GM12878 (cell line): ENCODE data around the gene ARHGEF6. TPM values are rescaled to one million over a fixed set of nuclear protein-coding genes. Genes with fewer than 3 reads are reported as not detected.

Source experiments
- ATAC-seq: fragments of 200-7000 bp; cut with Tn5 transposase; 3 replicates; pipeline ENCODE4 v1.9.1; 2020; ENCODE audit warnings: mild to moderate bottlenecking, moderate library complexity
- BruUV-seq: library from RNA; stranded (reverse); fragments of 400-500 nt; replicated peaks from 2 replicates; lab custom pipeline; 2021; lab: Mats Ljungman, UMichigan
- CTCF ChIA-PET: fragments of 300-600 bp; sonication (Branson Sonifier 250); formaldehyde crosslinking; extraction: SDS; loops from one replicate; lab custom pipeline; 2021; ENCODE audit warnings: inconsistent platforms; lab: Yijun Ruan, JAX
- POLR2A ChIA-PET: fragments of 350-600 bp; formaldehyde crosslinking; extraction: SDS; loops from one replicate; lab custom pipeline; 2021; ENCODE audit warnings: inconsistent platforms; lab: Charles Lee
- RAD21 ChIA-PET: fragments of 300-600 bp; sonication (Branson Sonifier 250); formaldehyde crosslinking; loops from one replicate; lab custom pipeline; 2023; ENCODE audit warnings: antibody characterized with exemption; ENCODE audit not compliant: unreplicated experiment; lab: Charles Lee
- SMC1A ChIA-PET: fragments of 300-600 bp; sonication (Branson Sonifier 250); formaldehyde crosslinking; loops from one replicate; lab custom pipeline; 2023; ENCODE audit not compliant: unreplicated experiment, uncharacterized antibody; lab: Charles Lee
- DNase-seq: peaks from one replicate; pipeline ENCODE4 v3.0.0-alpha.2; 2011; ENCODE audit warnings: low read depth, low spot score
- FAIRE-seq: peaks from 3 replicates; lab custom pipeline; 2011; peaks lifted over from hg19 to GRCh38; lab: Jason Lieb, UNC
- H2AFZ ChIP-seq: 2 replicates; pipeline ENCODE4 v1.6.0; 2011; ENCODE audit warnings: low read depth, low read length, control low read depth; ENCODE audit not compliant: control insufficient read depth
- H3K27ac ChIP-seq: 2 replicates; pipeline ENCODE4 v1.5.1; 2011; ENCODE audit warnings: control low read depth; ENCODE audit not compliant: control insufficient read depth, insufficient read depth
- H3K27me3 ChIP-seq, 2 experiments: replicated peaks in 1 of 2; 2 replicates each; pipeline versions ENCODE4 v1.6.0 to v1.6.1; 2011; ENCODE audit warnings: low read length in 1 of 2; ENCODE audit not compliant: control insufficient read depth in 2 of 2, insufficient read depth in 2 of 2
- H3K36me3 ChIP-seq, 2 experiments: 2 replicates each; pipeline ENCODE4 v1.5.1; 2011; ENCODE audit warnings: low read length in 1 of 2; ENCODE audit not compliant: control insufficient read depth in 2 of 2, insufficient read depth in 2 of 2
- H3K4me1 ChIP-seq: 2 replicates; pipeline ENCODE4 v1.6.1; 2011; ENCODE audit warnings: mild to moderate bottlenecking, low read length, moderate library complexity, mixed read lengths; ENCODE audit not compliant: control insufficient read depth, insufficient read depth
- H3K4me2 ChIP-seq: 2 replicates; pipeline ENCODE4 v1.6.0; 2011; ENCODE audit warnings: control low read depth; ENCODE audit not compliant: control insufficient read depth, insufficient read depth
- H3K4me3 ChIP-seq: fragments of 200-600 bp; sonication (generic); 2 replicates; pipeline ENCODE4 v1.5.1; 2016
- H3K79me2 ChIP-seq: 2 replicates; pipeline ENCODE4 v1.6.0; 2011; ENCODE audit warnings: low read length; ENCODE audit not compliant: control insufficient read depth, insufficient read depth
- H3K9ac ChIP-seq: 2 replicates; pipeline ENCODE4 v1.8.0; 2011; ENCODE audit warnings: low read length, control low read depth, mixed read lengths; ENCODE audit not compliant: control insufficient read depth, insufficient read depth
- H3K9me3 ChIP-seq: replicated peaks from 3 replicates; pipeline ENCODE4 v1.5.1; 2011; ENCODE audit warnings: mild to moderate bottlenecking, low read length; ENCODE audit not compliant: control insufficient read depth, insufficient read depth
- H4K20me1 ChIP-seq: 2 replicates; pipeline ENCODE4 v1.6.0; 2011; ENCODE audit not compliant: control insufficient read depth, insufficient read depth
- ASH2L ChIP-seq: fragments of 300-600, 200-600 bp; sonication (generic); IDR thresholded peaks from 2 replicates; pipeline ENCODE4 v1.6.1; 2017; ENCODE audit warnings: low read depth, mild to moderate bottlenecking, borderline replicate concordance
- CEBPB ChIP-seq, 2 experiments: fragments of 150-350 bp in 1 of 2; IDR thresholded peaks; 2 replicates each; pipeline ENCODE4 v1.6.1; 2012 to 2014; ENCODE audit warnings: low read depth in 2 of 2, low read length in 2 of 2, borderline replicate concordance in 1 of 2, inconsistent platforms in 1 of 2
- MEF2A ChIP-seq: IDR thresholded peaks from 2 replicates; pipeline ENCODE4 v1.6.1; 2011; ENCODE audit warnings: low read depth, mild to moderate bottlenecking, low read length, moderate library complexity; ENCODE audit not compliant: insufficient read depth
- MYC ChIP-seq: IDR thresholded peaks from 2 replicates; pipeline ENCODE4 v1.6.1; 2011; ENCODE audit warnings: mild to moderate bottlenecking, low read length, moderate library complexity, inconsistent platforms; ENCODE audit not compliant: insufficient read depth, insufficient replicate concordance, insufficient read length, severe bottlenecking
- NR2C2 ChIP-seq: IDR thresholded peaks from 2 replicates; pipeline ENCODE4 v1.6.1; 2011; ENCODE audit warnings: borderline replicate concordance, low read depth; ENCODE audit not compliant: control insufficient read depth, insufficient read length
- PAX5 ChIP-seq: IDR thresholded peaks from 2 replicates; pipeline ENCODE4 v1.6.1; 2011; ENCODE audit warnings: low read depth, low read length, borderline replicate concordance
- POLR2AphosphoS2 ChIP-seq: IDR thresholded peaks from 2 replicates; pipeline ENCODE4 v1.6.1; 2011; ENCODE audit warnings: low read depth, mild to moderate bottlenecking, low read length, improper control_type of control experiment, moderate library complexity
- RUNX3 ChIP-seq: IDR thresholded peaks from 2 replicates; pipeline ENCODE4 v1.6.1; 2012; ENCODE audit warnings: low read length, inconsistent platforms
- SMAD1 ChIP-seq: fragments of 450-650 bp; IDR thresholded peaks from 2 replicates; pipeline ENCODE4 v1.6.1; 2018; ENCODE audit warnings: mild to moderate bottlenecking, low read depth; ENCODE audit not compliant: partially characterized antibody
- SMC3 ChIP-seq: IDR thresholded peaks from 2 replicates; pipeline ENCODE4 v1.6.1; 2011; ENCODE audit warnings: low read length, improper control_type of control experiment, borderline replicate concordance
- TCF12 ChIP-seq: IDR thresholded peaks from 2 replicates; pipeline ENCODE4 v1.6.1; 2011; ENCODE audit warnings: low read depth, mild to moderate bottlenecking, low read length
- WGBS: methylation state at CpG from one replicate; pipeline ENCODE4 v1.1.6; 2016; ENCODE audit warnings: low lambda C conversion rate; ENCODE audit not compliant: insufficient replicate concordance, insufficient coverage; ENCODE audit errors: missing lambda C conversion rate; 5-methylcytosine and 5-hydroxymethylcytosine counted together
- in situ Hi-C: fragments of 300-500 bp; cut with MboI; formaldehyde crosslinking; loops from 9 replicates; pipeline ENCODE4 v1.14.3; 2018; ENCODE audit warnings: mixed read lengths
- intact Hi-C: fragments of 100-400 bp; cut with micrococcal nuclease; formaldehyde crosslinking; loops from one replicate; pipeline ENCODE4 v1.14.2; 2022; ENCODE audit not compliant: unreplicated experiment
- polyA plus RNA-seq, 11 experiments: library from polyadenylated mRNA; depleted of rRNA in 4 of 11; unstranded in 6 of 11; stranded (reverse) in 5 of 11; fragments of >200 nt; fragmentation: Nextera tagmentation in 4 of 11; fragmentation: Illumina TruSeq in 1 of 11; extraction: Ambion mirVana in 4 of 11; extraction: Trizol in 1 of 11; gene quantifications; 1 replicate in 1 of 11; 2 replicates in 10 of 11; pipeline versions ENCODE4 v1.2.1 to v1.2.3, GENCODE V29; 2011 to 2016; ENCODE audit warnings: inconsistent platforms in 2 of 11, missing spikeins in 2 of 11, low read depth in 1 of 11
- total RNA-seq, 4 experiments: library from RNA; depleted of rRNA in 3 of 4; stranded (reverse); fragments of >200 nt in 3 of 4; fragmentation: Illumina TruSeq in 1 of 4; extraction: Trizol in 1 of 4; gene quantifications; 2 replicates each; pipeline versions ENCODE4 v1.2.1 to v1.2.3, GENCODE V29; 2013 to 2021
- TF ChIP-seq, protein P1 (sequence below), 3 experiments: IDR thresholded peaks in 2 of 3; conservative IDR thresholded peaks in 1 of 3; 2 replicates each; pipeline ENCODE4 v1.5.1; 2011; ENCODE audit warnings: low read depth in 3 of 3, low read length in 3 of 3, mild to moderate bottlenecking in 3 of 3, control low read depth in 2 of 3, moderate library complexity in 2 of 3, inconsistent platforms in 1 of 3, mixed read lengths in 1 of 3; ENCODE audit not compliant: control insufficient read depth in 2 of 3, insufficient read depth in 1 of 3; ENCODE audit errors: extremely low read depth in 1 of 3

The ARHGEF6 gene
- total and polyA plus RNA-seq, 10 of the 15 experiments (the other 5 are each of a cell fraction or from before 2014, with no cell fraction given), result 5.4 to 29.7 (median 18.0) TPM

GRCh38 chrX:136659174-136659573 lies 121.6 kb downstream of the ARHGEF6 start (continued):
- TF ChIP-seq SMAD1, result no peak
- no peak for TF ChIP-seq MYC
- TF ChIP-seq PAX5, result no peak
- TF ChIP-seq, protein P1, sequence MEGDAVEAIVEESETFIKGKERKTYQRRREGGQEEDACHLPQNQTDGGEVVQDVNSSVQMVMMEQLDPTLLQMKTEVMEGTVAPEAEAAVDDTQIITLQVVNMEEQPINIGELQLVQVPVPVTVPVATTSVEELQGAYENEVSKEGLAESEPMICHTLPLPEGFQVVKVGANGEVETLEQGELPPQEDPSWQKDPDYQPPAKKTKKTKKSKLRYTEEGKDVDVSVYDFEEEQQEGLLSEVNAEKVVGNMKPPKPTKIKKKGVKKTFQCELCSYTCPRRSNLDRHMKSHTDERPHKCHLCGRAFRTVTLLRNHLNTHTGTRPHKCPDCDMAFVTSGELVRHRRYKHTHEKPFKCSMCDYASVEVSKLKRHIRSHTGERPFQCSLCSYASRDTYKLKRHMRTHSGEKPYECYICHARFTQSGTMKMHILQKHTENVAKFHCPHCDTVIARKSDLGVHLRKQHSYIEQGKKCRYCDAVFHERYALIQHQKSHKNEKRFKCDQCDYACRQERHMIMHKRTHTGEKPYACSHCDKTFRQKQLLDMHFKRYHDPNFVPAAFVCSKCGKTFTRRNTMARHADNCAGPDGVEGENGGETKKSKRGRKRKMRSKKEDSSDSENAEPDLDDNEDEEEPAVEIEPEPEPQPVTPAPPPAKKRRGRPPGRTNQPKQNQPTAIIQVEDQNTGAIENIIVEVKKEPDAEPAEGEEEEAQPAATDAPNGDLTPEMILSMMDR (IDR thresholded peaks at IDR 0.05 in 2 of 3, conservative IDR thresholded peaks at IDR 0.05 in 1 of 3; ENCODE audit: control insufficient read depth in 2 of 3, extremely low read depth in 1 of 3, insufficient read depth in 1 of 3, low read depth in 3 of 3, low read length in 3 of 3), result no peak
- TF ChIP-seq SMC3, result no peak
- no peak for TF ChIP-seq CEBPB (IDR thresholded peaks at IDR 0.05; ENCODE audit: borderline replicate concordance in 1 of 2, low read depth in 2 of 2, low read length in 2 of 2)
- TF ChIP-seq POLR2AphosphoS2, result no peak
- no peak for TF ChIP-seq TCF12
- no peak for TF ChIP-seq ASH2L

- peaks cover 10% of the 10 kb centered on the region; the same call in 1 of the 2 replicates for H3K4me1 ChIP-seq
- 0% methylated on average over 5 of the region's 5 CpGs for WGBS
- ChIA-PET SMC1A (interaction anchor here (0.7 to 1.4 kb wide), 3 partner anchors 17 to 160 kb away, joined by 3 to 4 read pairs (median 3); no protein-coding TSS in a partner anchor), RAD21 (no interaction called here), POLR2A (interaction anchor here (0.6 kb wide), 1 partner anchor 288 kb away, joined by 5 read pairs; no protein-coding TSS in a partner anchor), CTCF (interaction anchor here (0.9 to 1.0 kb wide), 2 partner anchors 11 to 50 kb away, joined by 3 read pairs; no protein-coding TSS in a partner anchor)
- in situ Hi-C loops (no loop called here), intact Hi-C loops (no loop called here)
- H2AFZ ChIP-seq, result no peak overlapping the region
- H3K27ac ChIP-seq, result 0 out of 2 replicates have a peak overlapping the region, but pooled peaks have one; percentile 4
- H3K4me3 ChIP-seq, result no peak overlapping the region
- no peak for DNase-seq
- H3K36me3 ChIP-seq, result no peaks in the 10 kb centered on the region
- ATAC-seq, result peak; percentile 61
- H3K9ac ChIP-seq, result no peak overlapping the region
- no peak for FAIRE-seq
- no peaks in the 10 kb centered on the region; the same call in 2 of the 3 replicates for H3K9me3 ChIP-seq
- TF ChIP-seq MEF2A (peak; percentile 51; the same call in 1 of the 2 replicates), RUNX3 (peak; percentile 58; the same call in 1 of the 2 replicates), NR2C2 (no peak)
- H3K4me2 ChIP-seq, result 0 out of 2 replicates have a peak overlapping the region, but pooled peaks have one; percentile 41
- no TSS peak for BruUV-seq
- no peaks in the 10 kb centered on the region for H3K79me2 ChIP-seq
- 0 out of 4 replicates have a peak, but pooled peaks cover 0 to 3% of the 10 kb centered on the region in 2 experiments for H3K27me3 ChIP-seq
- H4K20me1 ChIP-seq, result no peaks in the 10 kb centered on the region
Observed at GRCh38 chrX:136658151-136658550, 122.6 kb downstream of the ARHGEF6 start.
